Activated naive CD8-positive, alpha-beta T cell treated with anti-CD3 and anti-CD28 coated beads, Interleukin-2, amount 10 ng/mL, durations not matched to agents 7 days and 5 days (primary cell): Measurements from ENCODE around the gene NIPBL. TPM values are rescaled to one million over a fixed set of nuclear protein-coding genes. Genes with fewer than 3 reads are reported as not detected.
A peak's percentile ranks its signal among the peaks of the same experiment; 100 is the strongest.

Experiments used
- ATAC-seq: fragments of 150-1000 bp; cut with Tn5 transposase; one replicate; pipeline ENCODE4 v1.10.0; 2021; ENCODE audit warnings: low read depth, moderate library complexity
- POLR2A ChIA-PET: fragments of 350-600 bp; sonication (Branson Sonifier 250); formaldehyde crosslinking; loops from one replicate; lab custom pipeline; 2021; ENCODE audit warnings: antibody characterized with exemption; lab: Charles Lee
- DNase-seq: peaks from one replicate; pipeline ENCODE4 v3.0.0; 2021
- H3K27ac Mint-ChIP-seq: one replicate; pipeline ENCODE4 v1.8.0; 2022; ENCODE audit warnings: mild to moderate bottlenecking, mixed read lengths
- H3K27me3 Mint-ChIP-seq: one replicate; pipeline ENCODE4 v1.8.0; 2022; ENCODE audit warnings: mild to moderate bottlenecking, moderate library complexity, mixed read lengths
- H3K36me3 Mint-ChIP-seq: one replicate; pipeline ENCODE4 v1.8.0; 2021; ENCODE audit warnings: mild to moderate bottlenecking, mixed read lengths
- H3K4me1 Mint-ChIP-seq: one replicate; pipeline ENCODE4 v1.8.0; 2021; ENCODE audit warnings: mixed read lengths
- H3K4me3 Mint-ChIP-seq: one replicate; pipeline ENCODE4 v1.8.0; 2022; ENCODE audit warnings: mild to moderate bottlenecking, moderate library complexity, mixed read lengths
- H3K9me3 Mint-ChIP-seq: one replicate; pipeline ENCODE4 v1.8.0; 2021; ENCODE audit warnings: mixed read lengths
- total RNA-seq, 2 experiments: library from RNA; stranded (reverse); gene quantifications; one replicate each; pipeline ENCODE4 v1.2.3, GENCODE V29; 2021

Gene NIPBL
- total RNA-seq, 2 experiments from 2014 or later, result 70.3 to 77.7 TPM

- POLR2A ChIA-PET, result interaction anchor here (0.6 kb wide), 1 partner anchor 504 kb away, joined by 3 read pairs; the partner anchor contains the start of gene WDR70
- no peak for DNase-seq
- no peak for ATAC-seq
- Mint-ChIP-seq H3K36me3 (peaks cover 5% of the 10 kb centered on the region), H3K4me1 (peaks cover 28% of the 10 kb centered on the region), H3K27me3 (no peaks in the 10 kb centered on the region), H3K4me3 (peak overlapping the region; percentile 88), H3K9me3 (no peaks in the 10 kb centered on the region), H3K27ac (peak overlapping the region; percentile 59)
These were observed 2.1 kb upstream of the NIPBL start for GRCh38 chr5:36874465-36874864.

GRCh38 chr5:36875051-36875789 is 1.3 kb upstream of the NIPBL start:
- Mint-ChIP-seq H3K4me1 (peaks cover 28% of the 10 kb centered on the region), H3K27me3 (no peaks in the 10 kb centered on the region), H3K4me3 (peak overlapping the region; percentile 88), H3K36me3 (peaks cover 4% of the 10 kb centered on the region), H3K27ac (peak overlapping the region; percentile 97), H3K9me3 (no peaks in the 10 kb centered on the region)
- DNase-seq (peak; percentile 56), ATAC-seq (no peak)
- POLR2A ChIA-PET, result interaction anchor here (0.6 to 2.3 kb wide), 6 partner anchors 140 to 504 kb away, joined by 3 to 19 read pairs (median 4); partner anchors contain the start of genes NUP155 and WDR70

- Mint-ChIP-seq H3K4me1 (peaks cover 28% of the 10 kb centered on the region), H3K4me3 (peak overlapping the region; percentile 88), H3K9me3 (no peaks in the 10 kb centered on the region), H3K36me3 (peaks cover 3% of the 10 kb centered on the region), H3K27me3 (no peaks in the 10 kb centered on the region), H3K27ac (peak overlapping the region; percentile 97)
- POLR2A ChIA-PET, result interaction anchor here (0.9 to 2.3 kb wide), 6 partner anchors 69 to 495 kb away, joined by 3 to 19 read pairs (median 4); partner anchors contain the start of gene NUP155
- DNase-seq (peak; percentile 82), ATAC-seq (peak; percentile 67)
These were observed 725 bp upstream of the NIPBL start for GRCh38 chr5:36875790-36876298.

- ATAC-seq, result peak; percentile 37
- Mint-ChIP-seq H3K27ac (peak overlapping the region; percentile 97), H3K4me1 (peaks cover 36% of the 10 kb centered on the region), H3K27me3 (no peaks in the 10 kb centered on the region), H3K9me3 (no peaks in the 10 kb centered on the region), H3K4me3 (peak overlapping the region; percentile 88), H3K36me3 (peaks cover 4% of the 10 kb centered on the region)
- POLR2A ChIA-PET, result interaction anchor here (0.5 to 2.3 kb wide), 12 partner anchors 17 to 778 kb away, joined by 3 to 19 read pairs (median 4); partner anchors contain the start of genes LMBRD2, NUP155 and SKP2
- peak; percentile 75 for DNase-seq
These were observed 547 bp downstream of the NIPBL start for GRCh38 chr5:36876965-36877666.

GRCh38 chr5:36877667-36878391 is 1.3 kb downstream of the NIPBL start:
- Mint-ChIP-seq H3K4me1 (peaks cover 37% of the 10 kb centered on the region), H3K27me3 (no peaks in the 10 kb centered on the region), H3K36me3 (peaks cover 2% of the 10 kb centered on the region), H3K27ac (peak overlapping the region; percentile 97), H3K4me3 (peak overlapping the region; percentile 88), H3K9me3 (no peaks in the 10 kb centered on the region)
- no peak for DNase-seq
- POLR2A ChIA-PET, result interaction anchor here (1.4 to 2.3 kb wide), 4 partner anchors 16 to 493 kb away, joined by 3 to 19 read pairs (median 4); partner anchors contain the start of gene NUP155
- no peak for ATAC-seq

GRCh38 chr5:36878392-36879082 is 2.0 kb downstream of the NIPBL start:
- peaks cover 34% of the 10 kb centered on the region for H3K4me1 Mint-ChIP-seq
- H3K4me3 Mint-ChIP-seq, result peak overlapping the region; percentile 88
- DNase-seq (no peak), ATAC-seq (no peak)
- H3K9me3 Mint-ChIP-seq, result no peaks in the 10 kb centered on the region
- H3K36me3 Mint-ChIP-seq, result peaks cover 2% of the 10 kb centered on the region
- H3K27me3 Mint-ChIP-seq, result no peaks in the 10 kb centered on the region
- POLR2A ChIA-PET, result interaction anchor here (0.6 kb wide), 1 partner anchor 463 kb away, joined by 3 read pairs; no protein-coding TSS in a partner anchor
- H3K27ac Mint-ChIP-seq, result peak overlapping the region; percentile 97

GRCh38 chr5:36879274-36880033 is 2.9 kb downstream of the NIPBL start:
- DNase-seq (no peak), ATAC-seq (no peak)
- Mint-ChIP-seq H3K9me3 (no peaks in the 10 kb centered on the region), H3K27me3 (no peaks in the 10 kb centered on the region), H3K27ac (no peak overlapping the region), H3K4me3 (peak overlapping the region; percentile 88), H3K36me3 (peaks cover 2% of the 10 kb centered on the region), H3K4me1 (peaks cover 37% of the 10 kb centered on the region)
- POLR2A ChIA-PET, result no interaction called here

- H3K4me1 Mint-ChIP-seq, result peaks cover 35% of the 10 kb centered on the region
- H3K36me3 Mint-ChIP-seq, result peaks cover 8% of the 10 kb centered on the region
- no peak for ATAC-seq
- H3K9me3 Mint-ChIP-seq, result no peaks in the 10 kb centered on the region
- H3K27me3 Mint-ChIP-seq, result no peaks in the 10 kb centered on the region
- POLR2A ChIA-PET, result no interaction called here
- no peak for DNase-seq
- H3K27ac Mint-ChIP-seq, result no peak overlapping the region
- no peak overlapping the region for H3K4me3 Mint-ChIP-seq
These were observed 4.2 kb downstream of the NIPBL start for GRCh38 chr5:36880761-36881160.

GRCh38 chr5:36881304-36881703 is 4.7 kb downstream of the NIPBL start:
- no peak overlapping the region for H3K4me3 Mint-ChIP-seq
- H3K4me1 Mint-ChIP-seq, result peaks cover 35% of the 10 kb centered on the region
- ATAC-seq (no peak), DNase-seq (no peak)
- no peaks in the 10 kb centered on the region for H3K9me3 Mint-ChIP-seq
- no peak overlapping the region for H3K27ac Mint-ChIP-seq
- no peaks in the 10 kb centered on the region for H3K27me3 Mint-ChIP-seq
- POLR2A ChIA-PET, result no interaction called here
- peaks cover 9% of the 10 kb centered on the region for H3K36me3 Mint-ChIP-seq

- DNase-seq, result no peak
- POLR2A ChIA-PET, result no interaction called here
- no peak overlapping the region for H3K27ac Mint-ChIP-seq
These were observed 5.2 kb downstream of the NIPBL start for GRCh38 chr5:36881807-36882206.

GRCh38 chr5:36882250-36882649 is 5.7 kb downstream of the NIPBL start:
- no peak overlapping the region for H3K27ac Mint-ChIP-seq
- DNase-seq, result no peak
- POLR2A ChIA-PET, result no interaction called here
- H3K4me1 Mint-ChIP-seq, result peaks cover 40% of the 10 kb centered on the region
- peak overlapping the region; percentile 20 for H3K4me3 Mint-ChIP-seq
- peak; percentile 43 for ATAC-seq
- H3K36me3 Mint-ChIP-seq, result peaks cover 9% of the 10 kb centered on the region
- no peaks in the 10 kb centered on the region for H3K27me3 Mint-ChIP-seq
- H3K9me3 Mint-ChIP-seq, result no peaks in the 10 kb centered on the region

More at GRCh38 chr5:36881807-36882206, 5.2 kb downstream of the NIPBL start:
- Mint-ChIP-seq H3K36me3 (peaks cover 9% of the 10 kb centered on the region), H3K9me3 (no peaks in the 10 kb centered on the region), H3K27me3 (no peaks in the 10 kb centered on the region), H3K4me3 (peak overlapping the region; percentile 20), H3K4me1 (peaks cover 39% of the 10 kb centered on the region)
- no peak for ATAC-seq
